H9 (cell line): ENCODE results near the gene OGFR. TPM values are rescaled to one million over a fixed set of nuclear protein-coding genes. Genes with fewer than 3 reads are reported as not detected.

Experiments used
- DNase-seq: peaks from one replicate; pipeline ENCODE4 v3.0.0-alpha.2; 2017
- H2AFZ ChIP-seq: one replicate; pipeline ENCODE4 v1.6.1; 2013; ENCODE audit warnings: mild to moderate bottlenecking, low read length, control low read depth, moderate library complexity
- H2AK5ac ChIP-seq: 2 replicates; pipeline ENCODE4 v1.6.1; 2013; ENCODE audit warnings: low read length, control low read depth, mixed read lengths; ENCODE audit not compliant: insufficient read length
- H2BK120ac ChIP-seq: one replicate; pipeline ENCODE4 v1.6.1; 2013; ENCODE audit warnings: low read depth, mild to moderate bottlenecking, low read length, control low read depth, inconsistent platforms; ENCODE audit not compliant: poor library complexity, severe bottlenecking
- H2BK12ac ChIP-seq: 2 replicates; pipeline ENCODE4 v1.6.1; 2013; ENCODE audit warnings: low read length, control low read depth, mixed read lengths, low read depth; ENCODE audit not compliant: insufficient read length
- H2BK15ac ChIP-seq: 2 replicates; pipeline ENCODE4 v1.6.1; 2013; ENCODE audit warnings: low read depth, low read length, control low read depth
- H2BK20ac ChIP-seq: one replicate; pipeline ENCODE4 v1.6.1; 2013; ENCODE audit warnings: low read depth, mild to moderate bottlenecking, low read length, control low read depth, inconsistent platforms; ENCODE audit not compliant: poor library complexity, severe bottlenecking
- H2BK5ac ChIP-seq: 2 replicates; pipeline ENCODE4 v1.6.1; 2013; ENCODE audit warnings: low read length, control low read depth, mixed read lengths; ENCODE audit not compliant: insufficient read length
- H3K14ac ChIP-seq: 2 replicates; pipeline ENCODE4 v1.6.1; 2013; ENCODE audit warnings: low read length, control low read depth; ENCODE audit not compliant: insufficient read depth
- H3K18ac ChIP-seq: 2 replicates; pipeline ENCODE4 v1.6.1; 2013; ENCODE audit warnings: low read depth, mild to moderate bottlenecking, mixed read lengths, low read length, control low read depth; ENCODE audit not compliant: insufficient read length
- H3K23ac ChIP-seq: 2 replicates; pipeline ENCODE4 v1.6.1; 2013; ENCODE audit warnings: low read length, control low read depth, mixed read lengths, low read depth; ENCODE audit not compliant: insufficient read length
- H3K23me2 ChIP-seq: 2 replicates; pipeline ENCODE4 v1.6.1; 2013; ENCODE audit warnings: low read depth, mild to moderate bottlenecking, mixed read lengths, low read length, control low read depth; ENCODE audit not compliant: insufficient read length, poor library complexity, severe bottlenecking
- H3K27ac ChIP-seq: 2 replicates; pipeline ENCODE4 v1.5.1; 2013; ENCODE audit warnings: low read length, control low read depth, mixed read lengths, low read depth; ENCODE audit not compliant: insufficient read length
- H3K27me3 ChIP-seq: 2 replicates; pipeline ENCODE4 v1.6.1; 2013; ENCODE audit warnings: low read length, control low read depth, inconsistent platforms; ENCODE audit not compliant: insufficient read depth
- H3K4ac ChIP-seq: 2 replicates; pipeline ENCODE4 v1.6.1; 2013; ENCODE audit warnings: low read depth, mild to moderate bottlenecking, control low read depth, inconsistent platforms, low read length, moderate library complexity
- H3K4me1 ChIP-seq: 2 replicates; pipeline ENCODE4 v1.6.1; 2013; ENCODE audit warnings: low read length, control low read depth, inconsistent platforms; ENCODE audit not compliant: insufficient read depth
- H3K4me2 ChIP-seq: 2 replicates; pipeline ENCODE4 v1.6.1; 2013; ENCODE audit warnings: low read length, control low read depth, mixed read lengths; ENCODE audit not compliant: insufficient read length, insufficient read depth
- H3K56ac ChIP-seq: 2 replicates; pipeline ENCODE4 v1.6.1; 2013; ENCODE audit warnings: low read depth, mild to moderate bottlenecking, mixed read lengths, low read length, control low read depth; ENCODE audit not compliant: insufficient read length
- H3K79me1 ChIP-seq: 2 replicates; pipeline ENCODE4 v1.6.1; 2013; ENCODE audit warnings: low read depth, mild to moderate bottlenecking, moderate library complexity, low read length, control low read depth, inconsistent platforms; ENCODE audit not compliant: insufficient read depth, poor library complexity, severe bottlenecking
- H3K79me2 ChIP-seq: 2 replicates; pipeline ENCODE4 v1.6.1; 2013; ENCODE audit warnings: low read length, control low read depth, inconsistent platforms; ENCODE audit not compliant: insufficient read depth
- H3K9ac ChIP-seq: 2 replicates; pipeline ENCODE4 v1.6.1; 2013; ENCODE audit warnings: low read length, control low read depth, mixed read lengths; ENCODE audit not compliant: insufficient read length; ENCODE audit errors: extremely low read depth
- H3K9me3 ChIP-seq: one replicate; pipeline ENCODE4 v1.6.1; 2013; ENCODE audit warnings: low read depth, low read length, inconsistent platforms; ENCODE audit not compliant: control insufficient read depth
- H3T11ph ChIP-seq: one replicate; pipeline ENCODE4 v1.6.1; 2013; ENCODE audit warnings: mild to moderate bottlenecking, low read length, control low read depth, inconsistent platforms
- H4K20me1 ChIP-seq: one replicate; pipeline ENCODE4 v1.6.1; 2013; ENCODE audit not compliant: control insufficient read depth, insufficient read length, insufficient read depth
- H4K5ac ChIP-seq: 2 replicates; pipeline ENCODE4 v1.6.1; 2013; ENCODE audit warnings: low read depth, mild to moderate bottlenecking, mixed read lengths, low read length, control low read depth; ENCODE audit not compliant: insufficient read length
- H4K8ac ChIP-seq: replicated peaks from 2 replicates; pipeline ENCODE4 v1.6.1; 2013; ENCODE audit warnings: low read length, control low read depth, mixed read lengths, low read depth; ENCODE audit not compliant: insufficient read length
- H4K91ac ChIP-seq: 2 replicates; pipeline ENCODE4 v1.6.1; 2013; ENCODE audit warnings: low read depth, mild to moderate bottlenecking, moderate library complexity, mixed read lengths, low read length, control low read depth; ENCODE audit not compliant: insufficient read length
- H3K27ac Mint-ChIP-seq, 3 experiments: 2 replicates in 2 of 3; 3 replicates in 1 of 3; pipeline ENCODE4 v1.8.0; 2020 to 2021; ENCODE audit warnings: mixed read lengths in 3 of 3, mild to moderate bottlenecking in 1 of 3, moderate library complexity in 1 of 3
- H3K27me3 Mint-ChIP-seq: 2 replicates; pipeline ENCODE4 v1.8.0; 2021; ENCODE audit warnings: low read depth, mild to moderate bottlenecking, moderate library complexity, mixed read lengths
- H3K36me3 Mint-ChIP-seq, 3 experiments: 2 replicates in 2 of 3; 3 replicates in 1 of 3; pipeline ENCODE4 v1.8.0; 2020 to 2021; ENCODE audit warnings: low read depth in 3 of 3, mixed read lengths in 3 of 3; ENCODE audit not compliant: insufficient read depth in 1 of 3
- H3K4me1 Mint-ChIP-seq, 2 experiments: 2 replicates each; pipeline ENCODE4 v1.8.0; 2020; ENCODE audit warnings: mixed read lengths in 2 of 2
- H3K4me3 Mint-ChIP-seq, 2 experiments: 2 replicates in 1 of 2; 3 replicates in 1 of 2; pipeline ENCODE4 v1.8.0; 2020 to 2021; ENCODE audit warnings: mild to moderate bottlenecking in 2 of 2, mixed read lengths in 2 of 2, moderate library complexity in 1 of 2
- H3K9me3 Mint-ChIP-seq, 2 experiments: 2 replicates in 1 of 2; 3 replicates in 1 of 2; pipeline ENCODE4 v1.8.0; 2020; ENCODE audit warnings: mild to moderate bottlenecking in 2 of 2, mixed read lengths in 2 of 2, moderate library complexity in 1 of 2
- CTCF ChIP-seq: fragments of 200-600 bp; sonication (generic); conservative IDR thresholded peaks from 3 replicates; pipeline ENCODE4 v1.8.0; 2021; ENCODE audit warnings: antibody characterized with exemption, mild to moderate bottlenecking
- WGBS: extraction: QIAGEN DNeasy Blood & Tissue Kit; methylation state at CpG from one replicate; pipeline ENCODE4 v1.1.7; 2013; ENCODE audit warnings: missing lambda C conversion rate, low lambda C conversion rate, mixed read lengths; ENCODE audit not compliant: insufficient read length; ENCODE audit errors: extremely low coverage; 5-methylcytosine and 5-hydroxymethylcytosine counted together
- long read RNA-seq: library from polyadenylated mRNA; unstranded; transcript quantifications from one replicate; pipeline ENCODE4 v2.0.0, GENCODE V29; 2020
- total RNA-seq: library from RNA; stranded (reverse); gene quantifications from 2 replicates; pipeline ENCODE4 v1.2.1, GENCODE V29; 2021

Gene OGFR
- total RNA-seq, result 33.0 and 33.1 TPM in 2 replicates
- long read RNA-seq, partial matches to known transcripts, result 0 of 2 reads
- long read RNA-seq, other reads (novel, unspliced or antisense), result 2 of 2 reads

GRCh38 chr20:62804627-62805154, at the start of gene OGFR:
TSS of gene OGFR (plus strand) at chr20:62804835. CDS start at chr20:62804860, 25 bp downstream.
- peaks cover 10 to 16% of the 10 kb centered on the region in 2 experiments for H3K4me1 Mint-ChIP-seq
- Histone ChIP-seq H3K4me1 (no peaks in the 10 kb centered on the region; the same call in 1 of the 2 replicates), H2BK12ac (no peak within 1 kb of the TSS), H3K79me2 (no peaks in the 10 kb centered on the region), H3K27ac (no peak within 1 kb of the TSS), H3K18ac (no peak within 1 kb of the TSS), H2BK15ac (no peak within 1 kb of the TSS), H2BK120ac (no peak within 1 kb of the TSS), H2BK20ac (no peak within 1 kb of the TSS), H3K56ac (no peak within 1 kb of the TSS), H2AFZ (no peak within 1 kb of the TSS), H4K20me1 (no peaks in the 10 kb centered on the region), H3K4ac (no peak within 1 kb of the TSS), H4K5ac (no peak within 1 kb of the TSS), H4K8ac (no peak within 1 kb of the TSS), H3K9me3 (no peaks in the 10 kb centered on the region), H3K27me3 (no peaks in the 10 kb centered on the region), H2BK5ac (no peak within 1 kb of the TSS), H3K23ac (no peak within 1 kb of the TSS), H3K9ac (peak within 1 kb of the TSS; percentile 60), H3K79me1 (no peaks in the 10 kb centered on the region), H3K23me2 (no peaks in the 10 kb centered on the region), H4K91ac (no peak within 1 kb of the TSS), H2AK5ac (no peak within 1 kb of the TSS), H3K4me2 (peak within 1 kb of the TSS; percentile 53), H3K14ac (peak within 1 kb of the TSS; percentile 77; the same call in 1 of the 2 replicates), H3T11ph (no peak within 1 kb of the TSS)
- H3K27me3 Mint-ChIP-seq, result peaks cover 19% of the 10 kb centered on the region
- H3K36me3 Mint-ChIP-seq, result peaks cover 4 to 28% (median 23%) of the 10 kb centered on the region in 3 experiments
- no peak within 1 kb of the TSS; a peak in 1 of 7 replicates for H3K27ac Mint-ChIP-seq
- no peaks in the 10 kb centered on the region for H3K9me3 Mint-ChIP-seq
- DNase-seq, result peak; percentile 55
- WGBS, result no CpG with 5 or more reads among the region's 77 CpGs
- TF ChIP-seq CTCF, result no peak
- peak within 1 kb of the TSS; percentile 90 to 94 for H3K4me3 Mint-ChIP-seq
